ENCODE results near the gene PLEK.
"Not testable (repeated sequence)": the region's sequence is repeated elsewhere in the genome, so short reads cannot be mapped to it uniquely, and the experiment has no call there.

PLEK gene

DNA sequence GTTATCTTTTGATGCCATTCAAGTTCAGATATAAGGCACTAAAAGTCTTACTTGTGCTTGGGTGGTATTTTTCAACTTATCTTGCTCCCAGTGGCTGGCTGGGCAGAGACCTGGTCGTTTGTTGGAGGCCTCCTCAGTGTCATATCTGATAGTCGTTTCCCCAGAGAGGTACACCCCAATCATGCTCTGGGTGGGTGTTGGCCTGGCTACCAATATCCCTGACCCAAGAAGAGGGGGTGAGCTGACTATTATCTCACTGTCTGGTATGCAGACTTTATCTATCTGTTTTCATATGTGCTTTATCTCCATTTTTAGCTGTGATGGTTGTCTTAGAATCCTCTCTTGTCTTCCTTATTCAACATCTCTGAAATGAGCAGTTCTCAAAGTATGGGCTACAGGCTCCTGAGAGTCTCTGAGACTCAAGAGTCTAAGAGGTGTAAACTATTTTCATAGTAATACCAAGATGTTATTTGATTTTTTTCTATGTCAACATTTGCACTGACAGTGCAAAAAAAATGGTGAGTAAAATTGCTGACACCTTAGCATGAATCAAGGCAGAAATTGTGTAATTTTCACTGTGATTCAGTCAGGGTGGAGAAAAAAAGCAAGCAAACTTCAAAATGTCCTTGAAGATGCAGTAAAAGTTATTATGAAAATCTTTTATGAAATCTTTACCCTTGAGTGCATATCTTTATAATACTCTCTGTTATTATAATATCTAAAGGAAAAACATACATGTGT is 12.3 kb upstream of the PLEK start:
- DNase-seq (ENCODE audit: low read depth) = no peak

DNA sequence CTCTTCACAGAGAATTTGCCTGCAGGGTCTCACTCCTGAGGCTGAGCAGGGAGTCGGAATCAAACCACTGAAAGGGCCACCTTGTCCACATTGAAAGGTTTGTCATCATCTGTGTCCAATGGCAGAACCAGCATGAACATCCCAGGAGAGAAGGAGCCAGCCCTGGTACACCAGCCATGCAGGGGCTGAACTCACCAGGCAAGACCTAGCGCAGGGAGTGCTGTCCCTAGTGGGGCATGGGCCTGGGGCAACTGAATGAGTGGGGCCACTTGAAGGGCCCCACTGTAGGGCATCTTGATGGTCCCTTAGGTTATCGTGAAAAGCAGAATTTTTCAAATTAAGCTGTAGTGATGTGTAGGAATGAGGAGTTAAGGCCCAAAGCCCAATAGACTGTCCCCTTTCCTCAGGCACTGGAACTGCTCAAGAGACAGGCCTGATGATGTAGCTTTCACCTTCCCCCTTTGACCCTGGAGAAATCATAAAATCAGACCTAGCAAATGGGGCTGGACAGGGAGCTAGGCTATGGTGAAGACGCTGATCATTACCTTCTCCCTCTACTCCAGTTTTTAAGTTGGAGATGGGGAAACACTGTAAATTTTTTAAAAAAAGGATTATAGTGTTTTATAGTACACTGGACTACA is 8.4 kb upstream of the PLEK start:
- DNase-seq (ENCODE audit: low read depth) = no peak

DNA sequence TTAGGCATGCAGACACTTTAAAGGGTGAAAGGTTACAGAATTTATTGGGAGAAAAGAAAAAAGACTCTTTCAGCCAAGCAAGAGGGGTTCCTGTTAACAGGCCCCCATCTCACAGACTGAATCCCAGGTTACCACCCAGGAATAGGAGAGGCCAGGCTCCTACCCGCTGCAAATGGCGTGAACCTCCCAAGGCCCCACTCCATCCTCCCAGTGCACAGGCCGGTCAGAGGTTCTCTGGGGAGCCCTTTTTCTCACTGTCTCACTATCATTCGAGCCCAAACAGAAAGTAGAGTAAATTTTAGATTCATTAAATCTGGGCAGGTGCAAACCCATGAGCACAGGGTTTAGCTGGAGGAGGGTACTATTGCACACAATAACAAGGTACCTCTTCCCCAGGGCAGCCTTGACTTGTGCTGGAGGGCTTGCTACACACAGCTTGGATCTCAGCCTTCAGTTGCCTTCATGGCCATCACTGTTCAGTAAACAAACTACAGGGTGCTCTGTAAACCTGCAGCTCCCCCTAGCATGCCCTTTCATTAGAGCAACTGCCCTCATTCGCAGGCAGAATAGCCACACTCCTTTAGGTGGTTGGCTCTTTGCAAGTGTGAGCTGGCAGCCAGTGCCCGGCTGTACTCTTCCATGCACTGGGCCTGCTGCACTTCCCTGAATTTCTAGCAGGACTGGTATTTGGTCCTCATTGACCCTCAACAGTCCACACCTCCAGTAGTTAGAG is 7.3 kb upstream of the PLEK start:
- peak; percentile 75 for DNase-seq (ENCODE audit: low read depth)

DNA sequence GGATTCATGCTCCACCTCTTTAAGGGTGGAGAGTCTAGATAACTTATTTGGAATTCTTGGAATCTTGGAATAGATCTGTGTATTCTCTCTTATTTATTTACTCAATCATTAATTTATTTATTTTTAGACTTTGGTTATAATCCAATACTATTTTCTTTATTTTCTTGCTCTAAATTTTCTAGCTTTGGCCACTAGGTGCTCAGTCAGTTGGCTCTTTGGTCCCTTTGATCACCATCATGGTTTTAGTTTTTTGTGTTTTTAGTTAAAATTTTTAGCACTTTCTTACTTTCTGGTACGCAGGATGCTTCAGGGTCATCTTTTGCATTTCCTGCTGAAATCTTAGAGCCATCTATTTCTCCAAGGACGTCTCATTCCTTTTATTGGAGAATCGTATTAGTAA is 5.2 kb upstream of the PLEK start:
- no peak for DNase-seq (ENCODE audit: low read depth)

DNA sequence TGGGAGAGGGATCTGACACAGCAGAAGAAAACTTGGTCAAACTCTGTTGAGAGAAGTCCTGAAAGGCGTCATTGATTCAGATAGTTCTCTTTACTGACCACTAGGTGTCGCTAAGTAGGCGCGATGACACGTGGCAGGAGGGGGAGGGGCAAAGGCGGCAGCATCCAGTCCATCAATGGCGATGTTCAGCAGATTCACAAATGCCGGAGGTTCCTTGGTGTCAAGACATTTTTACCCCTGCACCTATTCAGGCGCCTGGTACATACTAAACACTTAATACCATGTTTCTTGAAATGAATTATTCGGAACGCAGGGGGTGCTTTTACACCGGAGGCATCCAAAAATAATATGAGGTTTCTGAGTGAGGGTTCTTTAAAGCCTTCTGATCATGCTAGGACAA is 3.0 kb upstream of the PLEK start:
- peak; percentile 46 for DNase-seq (ENCODE audit: low read depth)

DNA sequence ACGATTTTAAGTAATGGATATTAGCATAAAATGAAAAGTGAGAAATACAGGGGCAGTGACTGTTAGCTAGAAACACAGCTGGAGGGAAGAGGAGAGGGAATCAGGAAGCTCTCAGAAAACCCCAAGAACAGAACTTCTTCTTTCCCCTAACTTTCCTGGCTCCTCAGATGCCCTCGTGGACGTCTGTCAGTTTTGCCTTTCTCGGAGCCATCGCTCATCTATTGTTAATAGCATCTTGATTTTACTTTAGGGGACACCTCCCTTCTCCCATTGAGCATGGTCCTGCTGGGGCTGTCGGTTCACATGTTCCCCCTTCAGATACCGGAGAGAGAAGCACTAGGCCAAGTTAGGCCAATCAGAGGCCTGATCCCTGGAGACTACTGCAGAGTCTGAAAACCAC is 2.3 kb upstream of the PLEK start:
- DNase-seq (ENCODE audit: low read depth) = no peak

DNA sequence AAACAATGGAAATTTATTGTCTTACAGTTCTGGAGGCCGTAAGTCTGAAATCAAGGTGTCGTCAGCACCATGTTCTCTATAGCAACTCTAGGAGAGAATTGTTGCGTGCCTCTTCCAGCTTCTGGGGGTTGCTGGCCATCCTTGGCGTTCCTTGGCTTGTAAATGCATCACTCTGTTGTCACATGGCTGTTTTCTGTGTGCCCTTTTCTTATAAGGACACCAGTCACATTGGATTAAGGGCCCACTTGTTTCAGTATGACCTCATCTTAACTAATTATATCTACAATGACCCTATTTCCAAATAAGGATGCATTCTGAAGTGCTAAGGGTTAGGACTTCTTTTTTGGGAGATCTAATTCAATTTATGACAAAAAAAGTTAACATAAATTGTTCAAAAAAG is 1.4 kb upstream of the PLEK start:
- DNase-seq (ENCODE audit: low read depth) = no peak

DNA sequence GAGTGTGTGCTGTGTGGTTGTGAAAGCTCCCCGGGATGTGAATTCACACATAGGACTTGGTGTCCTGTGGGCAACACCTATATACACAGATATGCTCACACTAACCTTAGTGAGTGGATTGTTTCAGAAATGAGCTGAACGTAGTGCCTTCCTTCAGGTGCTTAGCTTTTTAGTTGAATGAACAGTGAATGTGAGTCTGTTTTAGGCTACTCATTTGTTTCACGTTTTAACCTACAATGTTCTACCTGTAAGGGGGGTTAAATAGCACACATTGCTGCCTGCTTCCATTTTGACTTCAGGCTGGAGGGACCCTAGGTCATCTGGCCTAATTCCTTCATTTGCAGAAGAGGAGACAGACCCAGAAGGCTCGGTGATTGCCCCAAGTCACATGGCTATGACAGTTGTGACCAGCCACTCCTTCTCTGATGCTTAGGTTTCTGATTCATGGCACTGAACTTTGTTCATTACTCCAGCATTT is 1.0 kb downstream of the PLEK start:
- DNase-seq (ENCODE audit: low read depth) = no peak

DNA sequence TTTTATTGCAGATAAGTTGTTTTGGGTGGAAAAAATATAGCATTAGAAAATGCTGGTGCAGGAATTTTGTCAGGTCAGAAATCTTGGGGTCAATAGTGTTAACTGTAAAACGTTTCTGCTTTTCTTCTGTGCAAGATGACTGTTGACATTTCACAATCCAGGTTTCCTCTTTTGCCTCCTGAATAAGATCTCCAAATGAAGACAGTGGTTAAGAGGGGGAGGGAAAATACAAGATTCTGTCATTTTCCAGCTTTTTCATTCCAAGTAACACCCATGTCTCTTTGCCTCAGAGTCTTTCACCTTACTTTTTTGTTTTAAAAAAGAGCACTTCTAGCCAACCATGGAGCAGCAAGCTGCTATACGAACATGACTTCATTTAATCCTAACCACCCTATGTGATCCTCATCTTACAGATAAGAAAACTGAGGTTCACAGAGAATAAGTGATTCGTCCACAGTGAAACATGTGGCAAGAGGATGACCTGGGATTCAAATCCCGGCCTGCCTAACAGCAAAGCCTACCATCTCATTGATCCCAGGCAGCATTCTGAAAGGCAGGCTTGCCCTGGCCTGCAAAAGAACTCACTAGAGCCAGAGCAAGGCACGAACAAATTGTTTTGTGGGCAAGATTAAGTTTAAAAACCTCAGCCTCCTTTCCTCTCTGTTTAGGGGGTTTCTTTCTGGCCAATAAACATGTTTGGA is 3.0 kb downstream of the PLEK start:
- DNase-seq (ENCODE audit: low read depth) = no peak

DNA sequence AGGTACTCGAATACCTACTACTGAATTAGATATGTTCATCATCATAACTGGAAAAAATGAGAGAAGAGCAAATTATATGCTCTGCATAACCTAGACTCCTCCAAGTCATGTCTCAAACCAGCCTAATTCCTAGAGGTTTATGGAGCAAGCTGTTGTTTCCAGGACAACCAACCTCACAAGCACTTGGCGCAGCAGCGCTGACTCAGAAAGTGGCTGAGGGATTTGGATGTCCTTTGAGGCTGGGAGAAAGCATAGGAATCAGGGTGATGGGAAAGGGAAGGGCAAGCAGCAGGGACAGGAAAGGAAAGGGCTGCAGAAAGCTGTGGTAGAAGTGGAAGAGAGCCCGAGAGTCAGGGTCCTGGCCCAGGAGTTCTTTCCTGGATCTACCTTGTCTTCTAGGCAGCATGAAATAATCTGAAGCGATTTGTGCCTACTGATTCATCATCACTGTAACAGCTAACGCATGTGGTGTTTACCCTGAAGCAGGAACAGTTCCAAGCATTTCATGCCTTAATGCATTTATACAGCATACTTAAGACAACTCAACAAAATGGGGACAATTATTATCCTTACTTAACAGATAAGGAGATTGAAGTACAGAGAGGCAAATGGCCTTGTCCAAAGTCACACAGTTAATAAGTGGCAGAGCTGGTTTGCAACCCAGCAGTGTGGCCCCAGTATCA is 3.7 kb downstream of the PLEK start:
- DNase-seq (ENCODE audit: low read depth) = peak; percentile 69

DNA sequence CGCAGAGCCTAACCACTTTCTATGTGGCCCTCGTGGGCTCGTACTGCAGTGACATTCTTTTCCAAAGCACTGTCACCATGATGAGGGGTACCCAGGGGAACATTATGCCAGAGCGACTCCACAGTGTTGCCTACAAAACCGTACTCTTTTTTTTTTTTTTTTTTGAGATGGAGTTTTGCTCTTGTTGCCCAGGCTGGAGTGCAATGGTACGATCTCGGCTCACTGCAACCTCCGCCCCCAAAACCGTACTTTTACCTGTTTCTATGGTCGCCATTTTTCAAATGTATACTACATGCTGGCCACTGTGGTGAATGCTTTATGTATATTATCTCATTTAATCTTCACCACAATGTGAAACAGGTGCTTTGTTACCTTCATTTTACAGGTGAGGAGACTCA is 4.3 kb downstream of the PLEK start:
- DNase-seq (ENCODE audit: low read depth) = no peak

DNA sequence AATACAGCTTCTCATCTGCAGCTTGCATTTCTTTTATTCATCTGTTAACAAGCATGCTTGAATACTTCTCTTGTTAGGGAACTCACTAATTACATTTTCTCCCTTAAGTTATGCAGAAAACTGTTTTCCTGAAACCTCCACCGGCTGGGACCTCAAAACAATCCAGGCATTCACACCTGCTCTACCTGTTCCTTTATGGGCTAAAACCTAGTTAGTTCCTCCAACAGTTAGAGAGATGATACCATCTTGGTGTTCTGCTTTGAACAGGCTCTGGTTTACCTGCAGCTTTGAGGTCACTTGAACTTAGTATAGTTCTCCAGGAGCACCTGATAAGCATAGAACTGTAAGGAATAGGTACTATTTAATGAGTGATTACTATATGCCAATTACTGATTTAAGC is 6.1 kb downstream of the PLEK start:
- DNase-seq (ENCODE audit: low read depth) = no peak

DNA sequence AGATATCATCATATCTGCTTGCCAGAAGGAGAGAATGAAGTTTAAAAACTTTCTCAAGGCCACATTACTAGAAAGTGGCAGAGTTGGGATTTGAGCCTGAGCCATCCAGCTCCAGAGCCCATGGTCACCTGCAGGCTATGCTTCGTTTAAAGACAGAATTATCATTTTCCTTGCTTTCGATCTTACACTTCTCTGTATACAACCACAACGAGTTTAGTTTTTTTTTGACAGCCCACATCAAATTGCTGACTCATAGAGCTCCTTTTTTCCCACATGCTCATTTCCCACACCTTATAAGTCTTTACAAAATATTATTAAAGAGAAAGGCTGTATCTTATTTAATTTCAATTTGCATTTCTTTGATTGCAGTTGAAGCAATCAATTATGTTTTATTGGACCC is 6.5 kb downstream of the PLEK start:
- no peak for DNase-seq (ENCODE audit: low read depth)

DNA sequence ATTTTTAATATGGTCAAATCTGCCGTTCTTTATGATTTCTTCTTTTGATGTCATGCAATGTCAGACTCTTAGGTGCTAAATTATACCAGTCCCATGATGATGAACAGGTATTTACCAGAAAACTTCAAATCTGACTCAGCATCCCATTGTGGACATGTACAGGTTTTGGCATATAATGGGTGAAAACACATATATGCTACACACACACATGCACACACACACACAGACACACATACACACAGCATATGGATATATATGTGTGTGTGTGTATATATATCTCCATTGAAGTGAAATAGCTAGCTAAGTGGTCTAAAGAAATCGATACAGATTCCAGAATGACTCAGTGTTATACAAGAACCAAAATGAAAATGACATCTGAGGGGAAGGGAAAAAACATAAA is 7.4 kb downstream of the PLEK start:
- no peak for DNase-seq (ENCODE audit: low read depth)

DNA sequence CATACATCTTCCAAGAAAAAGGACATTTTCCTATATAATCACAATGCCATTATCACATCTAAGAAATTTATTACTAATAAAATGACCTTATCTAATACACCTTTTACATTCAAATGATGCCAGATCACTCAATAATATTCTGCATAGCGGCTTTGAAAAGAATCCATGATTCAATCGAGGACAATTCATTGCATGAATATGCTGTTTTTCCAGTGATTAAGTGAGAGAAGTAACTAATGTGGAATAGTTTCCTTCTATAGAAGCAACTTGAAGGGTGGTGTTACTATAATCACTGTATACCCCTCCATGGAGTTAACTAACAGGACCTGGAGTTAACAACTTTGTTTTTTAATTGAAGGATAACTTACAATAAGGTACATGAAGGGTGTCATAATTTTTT is 9.1 kb downstream of the PLEK start:
- no peak for DNase-seq (ENCODE audit: low read depth)

DNA sequence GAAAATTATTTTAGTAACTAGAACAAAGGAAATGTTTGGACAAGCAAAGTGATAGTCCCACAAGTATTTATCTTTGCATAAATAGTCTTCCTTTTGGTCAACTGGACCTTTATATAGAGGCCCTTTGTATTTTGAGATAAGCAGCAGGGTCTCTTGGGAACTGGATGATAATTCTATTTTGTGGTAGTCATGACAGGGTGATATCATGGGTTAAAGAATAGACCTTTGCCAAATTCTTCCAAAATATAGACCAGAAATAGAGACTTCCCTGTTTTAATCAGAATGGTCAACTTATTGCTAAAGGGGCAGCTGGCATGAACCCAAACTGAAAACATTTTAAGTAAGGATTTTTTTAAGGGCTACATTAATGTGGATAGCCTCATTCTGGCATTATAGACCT is 10.5 kb downstream of the PLEK start:
- DNase-seq (ENCODE audit: low read depth) = no peak

DNA sequence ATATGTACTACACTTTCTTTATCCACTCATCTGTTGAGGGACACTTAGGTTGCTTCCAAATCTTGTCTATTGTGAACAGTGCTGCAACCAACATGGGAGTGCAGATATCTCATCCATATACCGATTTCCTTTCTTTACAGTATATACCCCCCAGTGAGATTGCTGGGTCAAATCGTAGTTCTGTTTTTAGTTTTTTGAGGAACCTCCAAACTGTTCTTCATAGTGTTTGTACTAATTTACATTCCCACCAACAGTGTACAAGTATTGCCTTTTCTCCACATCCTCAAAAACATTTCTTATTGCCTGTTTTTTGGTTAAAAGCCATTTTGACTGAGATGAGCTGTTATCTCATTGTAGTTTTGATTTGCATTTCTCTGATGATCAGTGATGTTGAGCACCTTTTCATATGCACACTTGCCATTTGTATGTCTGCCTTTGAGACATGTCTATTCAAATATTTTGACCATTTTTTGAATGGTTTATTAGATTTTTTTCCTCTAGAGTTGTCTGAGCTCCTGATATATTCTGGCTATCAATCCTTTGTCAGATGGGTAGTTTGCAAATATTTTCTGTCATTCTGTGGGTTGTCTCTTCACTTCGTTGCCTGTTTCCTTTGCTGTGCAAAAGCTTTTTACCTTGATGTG is 12.2 kb downstream of the PLEK start:
- no peak for DNase-seq (ENCODE audit: low read depth)

DNA sequence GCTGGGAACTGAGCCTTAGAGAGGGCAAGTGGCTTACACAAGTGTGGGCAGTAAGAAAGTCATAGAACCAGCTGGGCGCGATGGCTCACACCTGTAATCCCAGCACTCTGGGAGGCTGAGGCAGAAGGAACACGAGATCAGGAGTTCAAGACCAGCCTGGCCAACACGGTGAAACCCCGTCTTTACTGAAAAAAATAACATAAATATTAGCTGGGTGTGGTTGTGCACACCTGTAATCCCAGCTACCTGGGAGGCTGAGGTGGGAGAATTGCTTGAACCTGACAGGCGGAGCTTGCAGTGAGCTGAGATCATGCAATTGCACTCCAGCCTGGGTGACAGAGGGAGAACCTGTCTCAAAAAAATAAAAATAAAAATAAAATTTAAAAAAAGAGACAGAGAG is 13.7 kb downstream of the PLEK start:
- not testable (repeated sequence) for DNase-seq (ENCODE audit: low read depth)

DNA sequence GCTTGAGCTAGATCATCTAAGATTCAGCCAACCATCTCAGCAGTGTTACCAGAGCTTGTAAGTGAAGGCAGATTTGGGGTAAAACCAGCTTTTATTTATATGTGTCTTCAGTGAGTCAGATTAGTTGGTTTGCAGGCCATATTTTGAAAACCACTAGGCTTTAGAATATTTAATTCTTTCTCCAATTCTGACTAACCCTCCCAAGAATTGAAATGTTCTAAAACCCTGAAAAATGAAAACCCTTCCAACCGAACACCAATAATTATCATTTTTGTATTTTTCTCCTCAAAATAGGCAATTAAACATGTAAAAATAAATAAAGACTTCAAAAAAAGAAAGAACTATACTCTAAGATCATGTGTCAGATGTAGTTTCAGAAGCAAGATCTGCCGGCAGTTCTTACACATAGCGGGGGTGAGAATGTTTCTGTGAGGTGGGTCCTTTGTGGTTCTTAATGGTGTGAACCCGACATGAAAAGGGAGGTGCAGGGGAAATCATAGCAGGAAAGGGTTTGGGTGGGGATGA is 14.2 kb downstream of the PLEK start:
- no peak for DNase-seq (ENCODE audit: low read depth)

DNA sequence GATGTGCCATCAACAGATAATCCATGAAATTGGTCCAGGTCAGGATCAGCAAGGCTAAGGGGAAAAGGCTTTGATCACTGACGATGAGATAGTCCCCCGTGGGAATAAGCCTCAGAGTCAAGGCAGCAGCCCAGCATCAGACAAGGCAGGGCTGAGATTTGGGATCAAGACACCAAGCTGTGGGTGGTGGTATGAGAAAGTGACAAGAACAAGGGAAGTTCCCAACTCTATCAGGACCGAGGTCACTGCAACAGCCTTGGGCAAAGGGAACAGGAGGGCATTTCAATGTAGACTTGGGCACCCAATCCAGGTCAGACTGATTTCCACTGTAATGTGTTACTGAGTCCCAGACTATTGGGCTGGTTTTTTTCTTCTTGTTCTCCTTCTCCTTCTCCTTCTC is 18.7 kb downstream of the PLEK start:
- no peak for DNase-seq (ENCODE audit: low read depth)

DNA sequence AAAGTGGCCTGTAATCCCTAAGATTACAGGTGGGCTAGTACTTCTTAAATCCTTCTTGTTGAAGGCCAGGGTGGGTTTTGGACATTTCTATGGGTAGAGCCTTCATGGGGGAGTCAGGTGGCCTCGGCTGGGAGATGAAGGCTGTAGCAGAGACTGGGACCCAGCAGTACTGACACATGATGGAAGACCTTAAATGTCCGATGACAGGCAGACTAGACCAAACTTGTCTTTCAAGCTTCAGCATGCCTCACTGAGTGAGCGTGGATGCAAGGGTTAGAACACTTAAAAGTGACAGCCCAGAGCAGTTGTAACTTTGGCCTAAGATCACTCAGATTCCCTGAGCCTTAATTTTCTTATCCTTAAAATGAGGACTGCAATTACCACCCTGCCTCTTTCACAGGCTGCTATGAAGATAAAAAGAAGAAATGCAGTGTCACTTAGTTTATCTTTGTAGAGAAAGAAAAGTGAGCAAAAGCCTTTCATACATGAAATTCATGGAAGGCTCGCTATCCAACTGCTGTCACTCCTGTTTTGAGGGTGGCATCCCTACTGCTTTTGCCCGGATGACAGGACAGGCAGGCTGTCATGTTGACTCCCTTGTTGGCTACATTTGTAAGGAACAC is 19.5 kb downstream of the PLEK start:
- no peak for DNase-seq (ENCODE audit: low read depth)
